HG03378 (cell line): ENCODE data around the gene C17orf58.
"Not testable (repeated sequence)": the region's sequence is repeated elsewhere in the genome, so short reads cannot be mapped to it uniquely, and the experiment has no call there.

Experiments used
- ATAC-seq: cut with Tn5 transposase; IDR thresholded peaks from one replicate; pipeline ENCODE4 v1.9.1; 2021; ENCODE audit warnings: mild to moderate bottlenecking, moderate library complexity; ENCODE audit not compliant: unreplicated experiment

The C17orf58 gene

GRCh38 chr17:67962156-67962555 is 34.1 kb downstream of the C17orf58 start:
- ATAC-seq = not testable (repeated sequence)

GRCh38 chr17:67960276-67960675 is 36.0 kb downstream of the C17orf58 start:
- ATAC-seq = not testable (repeated sequence)

DNA sequence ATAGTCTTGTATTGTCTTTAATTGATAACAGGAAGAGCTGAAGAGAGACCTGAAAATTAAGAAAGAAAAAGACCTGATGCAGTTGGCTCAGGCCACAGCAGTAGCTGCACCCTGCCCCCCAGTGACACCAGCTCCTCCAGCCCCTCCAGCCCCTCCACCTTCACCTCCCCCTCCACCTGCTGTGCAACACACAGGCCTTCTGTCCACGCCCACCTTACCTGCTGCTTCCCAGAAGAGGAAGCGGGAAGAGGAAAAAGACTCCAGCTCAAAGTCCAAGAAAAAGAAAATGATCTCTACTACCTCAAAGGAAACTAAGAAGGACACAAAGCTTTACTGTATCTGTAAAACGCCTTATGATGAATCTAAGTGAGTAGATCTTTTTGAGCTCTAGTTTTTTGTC is 36.8 kb downstream of the C17orf58 start:
- no peak for ATAC-seq

DNA sequence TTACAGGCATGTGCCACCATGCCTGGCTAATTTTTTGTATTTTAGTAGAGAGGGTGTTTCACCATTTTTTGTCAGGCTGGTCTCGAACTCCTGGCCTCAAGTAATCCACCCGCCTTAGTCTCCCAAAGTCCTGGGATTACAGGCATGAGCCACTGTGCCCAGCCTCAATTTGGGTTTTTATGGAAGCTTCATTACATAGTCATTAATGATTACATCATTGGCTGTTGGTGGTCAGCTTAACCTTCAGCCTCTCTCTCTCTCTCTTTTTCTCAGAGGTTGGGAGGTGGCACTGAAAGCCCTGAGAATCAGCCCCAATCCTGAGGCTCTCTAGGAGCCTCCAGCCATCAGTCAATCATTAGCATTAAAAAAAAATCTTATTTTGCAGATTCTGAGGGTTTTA is 45.3 kb downstream of the C17orf58 start:
- ATAC-seq = no peak

GRCh38 chr17:67947325-67947813 is 48.9 kb downstream of the C17orf58 start:
- ATAC-seq = no peak

- no peak for ATAC-seq
These were observed 49.8 kb downstream of the C17orf58 start for GRCh38 chr17:67946513-67946912.

- ATAC-seq = no peak
These were observed 52.2 kb downstream of the C17orf58 start for GRCh38 chr17:67944035-67944434.

DNA sequence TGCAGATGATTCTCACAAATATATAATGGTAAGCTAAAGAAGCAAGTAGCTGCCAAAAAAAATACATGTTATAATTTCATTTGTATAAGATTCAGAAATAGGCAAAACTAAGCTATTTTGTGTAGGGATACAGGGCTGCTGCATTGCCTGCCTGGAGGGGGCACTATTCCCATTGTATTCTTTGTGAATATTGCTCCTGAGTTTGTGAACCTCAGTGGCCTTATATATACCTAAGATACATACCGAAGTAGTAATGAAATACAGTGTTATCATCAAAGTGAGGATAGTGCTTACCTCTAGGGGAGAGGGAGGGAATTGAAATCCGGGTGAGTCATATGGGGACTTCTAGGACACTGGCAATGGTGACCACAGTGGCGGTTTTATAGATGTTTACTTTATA is 53.5 kb downstream of the C17orf58 start:
- no peak for ATAC-seq
